Right atrium auricular region (tissue), 2 donors: ENCODE measurements around the gene ATF5. TPM values are rescaled to one million over a fixed set of nuclear protein-coding genes. Genes with fewer than 3 reads are reported as not detected.

Experiments used
- DNase-seq: peaks from one replicate; pipeline ENCODE4 v3.0.0-alpha.2; 2019; ENCODE audit warnings: low spot score
- H3K27ac ChIP-seq, 2 donors: fragments of 200-600 bp; sonication (generic); 1 replicate in 1 of 2; 2 replicates in 1 of 2; pipeline ENCODE4 v1.5.1; 2016 to 2019
- H3K27me3 ChIP-seq, 2 donors: fragments of 200-600 bp; sonication (generic); one replicate each; pipeline versions ENCODE4 v1.5.1 to v1.6.0; 2017 to 2019
- H3K36me3 ChIP-seq: fragments of 200-600 bp; sonication (generic); one replicate; pipeline ENCODE4 v1.5.1; 2016
- H3K4me1 ChIP-seq, 2 donors: fragments of 200-600 bp; sonication (generic); one replicate each; pipeline versions ENCODE4 v1.5.1 to v1.6.0; 2017 to 2019
- H3K4me3 ChIP-seq, 2 donors: fragments of 200-600 bp; sonication (generic); 1 replicate in 1 of 2; 2 replicates in 1 of 2; pipeline ENCODE4 v1.5.1; 2017 to 2019; ENCODE audit warnings: mild to moderate bottlenecking in 1 of 2, moderate library complexity in 1 of 2
- H3K9me3 ChIP-seq, 2 donors: fragments of 200-600 bp; sonication (generic); one replicate each; pipeline ENCODE4 v1.5.1; 2019
- total RNA-seq, 2 donors: library from RNA; depleted of rRNA; stranded (reverse); fragments of >200 nt; gene quantifications; one replicate each; pipeline ENCODE4 v1.1.0, GENCODE V29; 2016
- TF ChIP-seq, protein P1 (sequence below), 2 donors: fragments of 200-600 bp; sonication (generic); IDR thresholded peaks; one replicate each; pipeline ENCODE4 v1.5.1; 2019; ENCODE audit warnings: antibody characterized with exemption in 2 of 2

Gene ATF5
- total RNA-seq, 2 donors from 2014 or later: 3.8 to 5.9 TPM

GRCh38 chr19:49890349-49891311, 38.4 kb upstream of the ATF5 start:
- Histone ChIP-seq H3K9me3 (no peaks in the 10 kb centered on the region), H3K4me1 (peaks cover 0 to 13% of the 10 kb centered on the region in 2 donors), H3K4me3 (peak overlapping the region in 1 of 2 donors; percentile 30), H3K27me3 (no peaks in the 10 kb centered on the region), H3K27ac (no peak overlapping the region), H3K36me3 (peaks cover 4% of the 10 kb centered on the region)
- TF ChIP-seq, protein P1, sequence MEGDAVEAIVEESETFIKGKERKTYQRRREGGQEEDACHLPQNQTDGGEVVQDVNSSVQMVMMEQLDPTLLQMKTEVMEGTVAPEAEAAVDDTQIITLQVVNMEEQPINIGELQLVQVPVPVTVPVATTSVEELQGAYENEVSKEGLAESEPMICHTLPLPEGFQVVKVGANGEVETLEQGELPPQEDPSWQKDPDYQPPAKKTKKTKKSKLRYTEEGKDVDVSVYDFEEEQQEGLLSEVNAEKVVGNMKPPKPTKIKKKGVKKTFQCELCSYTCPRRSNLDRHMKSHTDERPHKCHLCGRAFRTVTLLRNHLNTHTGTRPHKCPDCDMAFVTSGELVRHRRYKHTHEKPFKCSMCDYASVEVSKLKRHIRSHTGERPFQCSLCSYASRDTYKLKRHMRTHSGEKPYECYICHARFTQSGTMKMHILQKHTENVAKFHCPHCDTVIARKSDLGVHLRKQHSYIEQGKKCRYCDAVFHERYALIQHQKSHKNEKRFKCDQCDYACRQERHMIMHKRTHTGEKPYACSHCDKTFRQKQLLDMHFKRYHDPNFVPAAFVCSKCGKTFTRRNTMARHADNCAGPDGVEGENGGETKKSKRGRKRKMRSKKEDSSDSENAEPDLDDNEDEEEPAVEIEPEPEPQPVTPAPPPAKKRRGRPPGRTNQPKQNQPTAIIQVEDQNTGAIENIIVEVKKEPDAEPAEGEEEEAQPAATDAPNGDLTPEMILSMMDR (IDR thresholded peaks at IDR 0.05): peak in 1 of 2 donors; percentile 34
- DNase-seq: no peak

GRCh38 chr19:49891393-49891792, 37.6 kb upstream of the ATF5 start:
- Histone ChIP-seq H3K27ac (no peak overlapping the region), H3K4me3 (no peak overlapping the region), H3K36me3 (peaks cover 4% of the 10 kb centered on the region), H3K9me3 (no peaks in the 10 kb centered on the region), H3K27me3 (no peaks in the 10 kb centered on the region), H3K4me1 (peaks cover 0 to 13% of the 10 kb centered on the region in 2 donors)
- no peak for DNase-seq
- TF ChIP-seq, protein P1 (IDR thresholded peaks at IDR 0.05): no peak

DNA sequence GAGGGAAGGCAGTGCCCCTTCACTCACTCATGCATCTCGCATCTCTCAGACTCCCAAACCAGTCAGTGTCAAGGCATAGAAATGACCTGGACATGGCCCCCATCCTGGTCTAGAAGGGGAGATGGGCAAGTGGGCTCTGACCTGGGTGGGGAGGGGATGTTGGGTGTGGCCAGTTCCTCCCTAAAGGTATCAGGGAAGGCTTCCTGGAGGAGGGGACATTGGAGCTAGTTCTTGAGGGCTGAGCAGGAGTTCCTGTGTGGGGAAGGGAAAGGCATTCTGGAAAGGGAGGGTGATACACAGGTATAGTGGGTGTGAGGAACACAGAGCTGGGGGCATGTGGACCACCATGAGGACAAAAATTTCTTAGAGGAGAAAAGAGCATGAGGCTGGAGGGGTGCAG, 36.3 kb upstream of the ATF5 start:
- no peak for DNase-seq
- H3K36me3 ChIP-seq: peaks cover 4% of the 10 kb centered on the region
- H3K27me3 ChIP-seq: no peaks in the 10 kb centered on the region
- TF ChIP-seq, protein P1 (IDR thresholded peaks at IDR 0.05): no peak
- H3K9me3 ChIP-seq: no peaks in the 10 kb centered on the region
- H3K4me3 ChIP-seq: no peak overlapping the region
- no peak overlapping the region for H3K27ac ChIP-seq
- peaks cover 0 to 24% of the 10 kb centered on the region in 2 donors for H3K4me1 ChIP-seq

- DNase-seq: no peak
Observed at GRCh38 chr19:49894011-49894664, 34.9 kb upstream of the ATF5 start.

GRCh38 chr19:49894879-49895565, 34.0 kb upstream of the ATF5 start:
- no peak for DNase-seq
- TF ChIP-seq, protein P1 (IDR thresholded peaks at IDR 0.05): no peak
- Histone ChIP-seq H3K27ac (no peak overlapping the region), H3K4me1 (peaks cover 0 to 21% of the 10 kb centered on the region in 2 donors), H3K9me3 (no peaks in the 10 kb centered on the region), H3K27me3 (no peaks in the 10 kb centered on the region), H3K36me3 (no peaks in the 10 kb centered on the region), H3K4me3 (no peak overlapping the region)

More at GRCh38 chr19:49894011-49894664, 34.9 kb upstream of the ATF5 start:
- Histone ChIP-seq H3K4me1 (peaks cover 0 to 24% of the 10 kb centered on the region in 2 donors), H3K27ac (no peak overlapping the region), H3K9me3 (no peaks in the 10 kb centered on the region), H3K36me3 (no peaks in the 10 kb centered on the region), H3K27me3 (no peaks in the 10 kb centered on the region), H3K4me3 (no peak overlapping the region)
- TF ChIP-seq, protein P1 (IDR thresholded peaks at IDR 0.05): no peak
